Activated CD4-positive, alpha-beta memory T cell treated with anti-CD3 and anti-CD28 coated beads, Interleukin-2, amount 10 ng/mL, durations not matched to agents 7 days and 5 days (primary cell): ENCODE measurements around the gene TEX53. TPM values are rescaled to one million over a fixed set of nuclear protein-coding genes. Genes with fewer than 3 reads are reported as not detected.

Source experiments
- CTCF ChIA-PET: fragments of 350-600 bp; sonication (Branson Sonifier 250); formaldehyde crosslinking; loops from one replicate; lab custom pipeline; 2021; ENCODE audit warnings: antibody characterized with exemption, inconsistent platforms; lab: Charles Lee
- POLR2A ChIA-PET: fragments of 350-600 bp; sonication (Branson Sonifier 250); formaldehyde crosslinking; loops from one replicate; lab custom pipeline; 2021; ENCODE audit warnings: antibody characterized with exemption; lab: Charles Lee
- DNase-seq: peaks from one replicate; pipeline ENCODE4 v3.0.0-alpha.2; 2020
- H3K27ac Mint-ChIP-seq: one replicate; pipeline ENCODE4 v1.8.0; 2021; ENCODE audit warnings: mild to moderate bottlenecking, mixed read lengths
- H3K27me3 Mint-ChIP-seq: one replicate; pipeline ENCODE4 v1.8.0; 2021; ENCODE audit warnings: mixed read lengths
- H3K36me3 Mint-ChIP-seq: one replicate; pipeline ENCODE4 v1.8.0; 2021; ENCODE audit warnings: low read depth, mixed read lengths
- H3K4me1 Mint-ChIP-seq: one replicate; pipeline ENCODE4 v1.8.0; 2021; ENCODE audit warnings: mixed read lengths
- H3K4me3 Mint-ChIP-seq: one replicate; pipeline ENCODE4 v1.8.0; 2021; ENCODE audit warnings: mild to moderate bottlenecking, mixed read lengths
- H3K9me3 Mint-ChIP-seq: one replicate; pipeline ENCODE4 v1.8.0; 2021; ENCODE audit warnings: mixed read lengths
- total RNA-seq, 2 experiments: library from RNA; stranded (reverse); gene quantifications; one replicate each; pipeline ENCODE4 v1.2.3, GENCODE V29; 2021

The TEX53 gene
- total RNA-seq = not detected

DNA sequence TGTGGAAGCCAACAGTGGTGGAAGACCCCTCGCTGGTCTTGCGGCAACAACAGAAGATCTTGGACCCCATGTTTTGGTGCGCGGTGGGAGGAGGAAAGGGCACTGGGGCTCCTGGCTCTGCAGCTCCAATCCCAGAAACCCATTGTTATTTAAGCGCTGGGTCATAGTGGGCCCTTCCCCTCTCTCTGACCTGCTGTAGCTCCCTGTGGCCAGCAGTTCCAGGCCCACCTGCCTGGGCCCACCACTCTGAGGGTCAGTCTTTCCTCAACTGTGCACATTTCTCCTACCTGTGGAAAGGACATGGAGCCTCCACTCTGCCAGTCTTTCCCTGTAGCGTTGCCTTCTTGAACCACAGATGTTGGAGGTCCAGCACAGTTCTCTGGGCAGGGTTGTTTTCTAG, at the start of gene TEX53:
TSS of gene TEX53 (minus strand) at position 101 of the 400 bp plus-strand sequence. CDS start at position 70, 31 bp downstream.
- Mint-ChIP-seq H3K27ac (no peak within 1 kb of the TSS), H3K27me3 (peaks cover 4% of the 10 kb centered on the region), H3K4me1 (peaks cover 12% of the 10 kb centered on the region), H3K36me3 (no peaks in the 10 kb centered on the region), H3K9me3 (no peaks in the 10 kb centered on the region), H3K4me3 (no peak within 1 kb of the TSS)
- DNase-seq = no peak
- POLR2A ChIA-PET = no interaction called here
- CTCF ChIA-PET = interaction anchor here (1.2 to 1.6 kb wide), 2 partner anchors 252 to 357 kb away, joined by 4 read pairs; no protein-coding TSS in a partner anchor

DNA sequence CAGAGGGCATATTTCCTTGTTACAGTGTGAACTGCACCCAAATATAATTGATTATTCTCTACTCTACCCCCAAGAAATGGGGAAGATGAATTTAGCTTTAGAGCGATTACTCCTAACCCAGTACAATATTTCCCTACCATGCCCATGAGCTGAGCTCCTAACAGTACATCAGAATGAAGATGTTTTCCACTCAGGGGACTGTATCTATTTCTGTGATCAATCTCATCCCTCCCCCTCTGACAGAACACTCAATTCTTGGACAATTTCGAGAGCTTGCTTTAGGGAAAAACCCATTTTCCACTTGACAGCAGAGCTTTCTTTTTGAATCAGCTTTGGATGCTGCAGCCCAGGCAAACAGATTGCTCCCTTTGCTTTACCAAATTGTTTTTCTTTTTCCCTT, 49.1 kb upstream of the TEX53 start:
- Mint-ChIP-seq H3K4me3 (no peak overlapping the region), H3K27me3 (peaks cover 30% of the 10 kb centered on the region), H3K4me1 (peaks cover 50% of the 10 kb centered on the region), H3K9me3 (peaks cover 3% of the 10 kb centered on the region), H3K27ac (no peak overlapping the region), H3K36me3 (peaks cover 30% of the 10 kb centered on the region)
- CTCF ChIA-PET = interaction anchor here (1.0 to 6.3 kb wide), 4 partner anchors 10 to 200 kb away, joined by 4 to 51 read pairs (median 8); no protein-coding TSS in a partner anchor
- no peak for DNase-seq
- POLR2A ChIA-PET = interaction anchor here (0.8 to 6.1 kb wide), 12 partner anchors 10 to 321 kb away, joined by 3 to 115 read pairs (median 4); partner anchors contain the start of gene TNFSF8

- Mint-ChIP-seq H3K9me3 (no peaks in the 10 kb centered on the region), H3K27me3 (peaks cover 25% of the 10 kb centered on the region), H3K36me3 (peaks cover 31% of the 10 kb centered on the region), H3K27ac (no peak overlapping the region), H3K4me3 (no peak overlapping the region), H3K4me1 (peaks cover 44% of the 10 kb centered on the region)
- ChIA-PET POLR2A (interaction anchor here (1.0 to 2.5 kb wide), 2 partner anchors 9 to 11 kb away, joined by 3 to 14 read pairs; no protein-coding TSS in a partner anchor), CTCF (interaction anchor here (0.8 to 0.9 kb wide), 2 partner anchors 12 to 304 kb away, joined by 3 to 4 read pairs; no protein-coding TSS in a partner anchor)
- DNase-seq = no peak
These were observed 44.4 kb upstream of the TEX53 start for GRCh38 chr9:114701988-114702387.

DNA sequence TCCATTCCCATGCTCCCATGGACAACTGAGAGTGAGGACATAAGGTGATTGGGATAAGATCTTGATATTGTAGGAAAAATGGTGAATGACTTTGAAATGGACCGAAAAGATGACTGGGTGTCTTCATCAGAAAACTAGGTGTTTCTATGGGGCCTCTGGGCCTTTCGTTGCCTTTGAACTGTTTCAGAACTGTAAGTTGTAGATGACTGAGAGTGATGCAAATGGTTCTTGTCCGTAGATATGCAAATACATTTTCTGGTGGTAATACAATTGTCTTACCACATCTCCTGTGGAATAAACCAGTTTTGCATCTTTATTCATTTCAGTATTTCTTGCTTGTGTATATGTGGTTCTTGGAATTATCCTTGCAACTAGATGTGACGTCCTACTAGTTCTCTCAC, 40.3 kb upstream of the TEX53 start:
- DNase-seq = no peak
- ChIA-PET POLR2A (interaction anchor here (2.5 to 14.5 kb wide), 7 partner anchors 10 to 231 kb away, joined by 15 to 418 read pairs (median 51); partner anchors contain the start of genes TEX48 and TNFSF8), CTCF (interaction anchor here (1.4 to 9.4 kb wide), 5 partner anchors 10 to 211 kb away, joined by 5 to 56 read pairs (median 23); partner anchors contain the start of gene TEX48)
- Mint-ChIP-seq H3K27me3 (peaks cover 31% of the 10 kb centered on the region), H3K36me3 (peaks cover 38% of the 10 kb centered on the region), H3K4me3 (peak overlapping the region; percentile 48), H3K9me3 (no peaks in the 10 kb centered on the region), H3K27ac (peak overlapping the region; percentile 97), H3K4me1 (peaks cover 74% of the 10 kb centered on the region)

GRCh38 chr9:114696814-114697544, 39.4 kb upstream of the TEX53 start:
- Mint-ChIP-seq H3K36me3 (peaks cover 37% of the 10 kb centered on the region), H3K27me3 (peaks cover 34% of the 10 kb centered on the region), H3K4me3 (peak overlapping the region; percentile 39), H3K9me3 (no peaks in the 10 kb centered on the region), H3K27ac (peak overlapping the region; percentile 97), H3K4me1 (peaks cover 79% of the 10 kb centered on the region)
- ChIA-PET CTCF (interaction anchor here (0.7 to 9.4 kb wide), 5 partner anchors 11 to 212 kb away, joined by 4 to 56 read pairs (median 23); partner anchors contain the start of gene TEX48), POLR2A (interaction anchor here (0.6 to 14.5 kb wide), 17 partner anchors 10 to 313 kb away, joined by 3 to 418 read pairs (median 7); partner anchors contain the start of genes TEX48 and TNFSF8)
- DNase-seq = peak; percentile 85

- ChIA-PET CTCF (interaction anchor here (0.7 to 9.4 kb wide), 6 partner anchors 10 to 39 kb away, joined by 3 to 56 read pairs (median 16); partner anchors contain the start of gene TEX48), POLR2A (interaction anchor here (0.6 to 14.5 kb wide), 14 partner anchors 9 to 329 kb away, joined by 3 to 418 read pairs (median 12); partner anchors contain the start of genes TEX48 and TNFSF8)
- H3K27ac Mint-ChIP-seq = peak overlapping the region; percentile 97
- H3K4me3 Mint-ChIP-seq = no peak overlapping the region
- no peaks in the 10 kb centered on the region for H3K9me3 Mint-ChIP-seq
- H3K4me1 Mint-ChIP-seq = peaks cover 84% of the 10 kb centered on the region
- peaks cover 34% of the 10 kb centered on the region for H3K36me3 Mint-ChIP-seq
- DNase-seq = no peak
- peaks cover 31% of the 10 kb centered on the region for H3K27me3 Mint-ChIP-seq
These were observed 38.3 kb upstream of the TEX53 start for GRCh38 chr9:114695948-114696347.

- DNase-seq = peak; percentile 26
- ChIA-PET POLR2A (interaction anchor here (0.7 to 14.5 kb wide), 12 partner anchors 9 to 317 kb away, joined by 3 to 418 read pairs (median 6); partner anchors contain the start of genes TEX48 and TNFSF8), CTCF (interaction anchor here (0.7 to 9.4 kb wide), 11 partner anchors 9 to 320 kb away, joined by 3 to 56 read pairs (median 4); partner anchors contain the start of genes TEX48 and TNFSF8)
- Mint-ChIP-seq H3K27ac (peak overlapping the region; percentile 59), H3K27me3 (peaks cover 25% of the 10 kb centered on the region), H3K9me3 (no peaks in the 10 kb centered on the region), H3K4me3 (no peak overlapping the region), H3K4me1 (peaks cover 94% of the 10 kb centered on the region), H3K36me3 (peaks cover 37% of the 10 kb centered on the region)
These were observed 37.2 kb upstream of the TEX53 start for GRCh38 chr9:114694719-114695269.

- no peak overlapping the region for H3K4me3 Mint-ChIP-seq
- no peak for DNase-seq
- CTCF ChIA-PET = interaction anchor here (0.9 to 9.4 kb wide), 7 partner anchors 13 to 320 kb away, joined by 3 to 56 read pairs (median 10); partner anchors contain the start of gene TEX48
- peaks cover 94% of the 10 kb centered on the region for H3K4me1 Mint-ChIP-seq
- peaks cover 24% of the 10 kb centered on the region for H3K27me3 Mint-ChIP-seq
- peaks cover 31% of the 10 kb centered on the region for H3K36me3 Mint-ChIP-seq
- H3K9me3 Mint-ChIP-seq = no peaks in the 10 kb centered on the region
- POLR2A ChIA-PET = interaction anchor here (0.6 to 14.5 kb wide), 10 partner anchors 8 to 313 kb away, joined by 3 to 418 read pairs (median 10); partner anchors contain the start of genes TEX48 and TNFSF8
- no peak overlapping the region for H3K27ac Mint-ChIP-seq
These were observed 36.5 kb upstream of the TEX53 start for GRCh38 chr9:114694146-114694545.

GRCh38 chr9:114693248-114693855, 35.7 kb upstream of the TEX53 start:
- Mint-ChIP-seq H3K36me3 (peaks cover 33% of the 10 kb centered on the region), H3K27me3 (peaks cover 28% of the 10 kb centered on the region), H3K4me3 (no peak overlapping the region), H3K4me1 (peaks cover 95% of the 10 kb centered on the region), H3K27ac (peak overlapping the region; percentile 93), H3K9me3 (peaks cover 3% of the 10 kb centered on the region)
- DNase-seq = no peak
- ChIA-PET CTCF (interaction anchor here (2.7 to 9.4 kb wide), 3 partner anchors 12 to 25 kb away, joined by 15 to 56 read pairs (median 51); partner anchors contain the start of gene TEX48), POLR2A (interaction anchor here (0.9 to 14.5 kb wide), 6 partner anchors 8 to 236 kb away, joined by 3 to 418 read pairs (median 84); partner anchors contain the start of gene TNFSF8)

DNA sequence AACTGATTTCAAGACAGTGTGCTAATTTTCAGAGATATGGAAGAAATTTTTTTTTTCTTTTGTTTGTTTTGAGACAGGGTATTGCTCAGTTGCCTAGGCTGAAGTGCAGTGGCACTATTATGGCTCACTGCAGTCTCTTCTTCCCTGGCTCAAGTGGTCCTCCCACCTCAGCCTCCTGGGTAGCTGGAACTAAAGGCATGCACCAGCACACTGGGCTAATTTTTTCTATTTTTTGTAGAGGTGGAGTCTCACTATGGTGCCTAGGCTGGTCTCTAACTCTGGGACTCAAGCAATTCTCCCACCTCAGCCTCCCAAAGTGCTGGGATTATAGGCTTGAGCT, 34.3 kb upstream of the TEX53 start:
- Mint-ChIP-seq H3K4me3 (no peak overlapping the region), H3K4me1 (peaks cover 95% of the 10 kb centered on the region), H3K36me3 (peaks cover 36% of the 10 kb centered on the region), H3K27me3 (peaks cover 31% of the 10 kb centered on the region), H3K9me3 (peaks cover 11% of the 10 kb centered on the region), H3K27ac (peak overlapping the region; percentile 93)
- CTCF ChIA-PET = interaction anchor here (0.9 to 3.6 kb wide), 10 partner anchors 11 to 217 kb away, joined by 3 to 33 read pairs (median 6); partner anchors contain the start of gene TEX48
- DNase-seq = no peak
- POLR2A ChIA-PET = interaction anchor here (1.1 to 14.5 kb wide), 14 partner anchors 9 to 321 kb away, joined by 3 to 418 read pairs (median 12); partner anchors contain the start of genes ATP6V1G1, TEX48 and TNFSF8

DNA sequence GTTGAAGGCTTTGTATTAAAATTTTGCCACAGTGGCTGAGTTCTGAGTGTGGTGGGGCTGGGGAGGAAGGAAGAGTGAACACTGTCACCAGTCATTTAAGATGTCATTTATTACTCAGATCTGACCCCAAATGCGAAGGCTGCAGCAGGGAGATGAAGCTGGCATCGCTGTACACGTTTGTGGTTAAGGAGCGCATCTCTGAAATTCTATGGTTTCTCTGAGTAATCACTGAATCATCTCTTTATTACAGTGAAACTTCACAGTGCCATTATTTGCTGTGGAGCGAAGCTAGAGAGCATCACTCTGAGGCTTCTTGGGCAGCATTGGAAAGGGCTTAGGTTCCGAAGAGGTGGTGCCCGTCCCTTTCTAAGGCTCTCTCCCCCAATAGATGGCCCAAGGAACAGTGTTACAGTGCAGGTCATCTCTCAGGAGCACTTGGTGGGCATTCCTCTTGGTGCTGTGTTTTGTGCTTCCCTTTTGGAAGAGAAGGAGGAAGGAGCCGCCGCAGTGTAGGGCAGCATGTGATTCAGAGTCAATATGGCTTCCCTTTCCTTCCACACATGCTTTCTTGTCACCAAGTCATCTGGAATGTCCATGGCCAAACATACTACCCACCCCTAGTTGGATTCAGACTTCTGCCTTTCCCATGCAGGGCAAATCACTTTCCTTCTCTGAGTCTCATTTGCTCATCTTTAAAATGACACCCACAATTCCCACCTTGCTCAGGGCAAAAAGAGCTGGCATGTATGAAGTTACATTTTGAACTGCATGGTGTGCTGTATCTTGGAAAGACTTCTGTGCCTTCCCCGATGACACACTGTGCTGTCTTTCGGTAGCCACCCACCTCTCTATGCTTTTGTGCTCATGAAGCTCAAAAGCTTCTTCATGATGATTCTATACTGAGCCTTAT, 33.7 kb upstream of the TEX53 start:
- CTCF ChIA-PET = interaction anchor here (0.9 to 3.6 kb wide), 19 partner anchors 8 to 323 kb away, joined by 3 to 33 read pairs (median 5); partner anchors contain the start of gene TEX48
- peaks cover 13% of the 10 kb centered on the region for H3K9me3 Mint-ChIP-seq
- H3K36me3 Mint-ChIP-seq = peaks cover 43% of the 10 kb centered on the region
- DNase-seq = peak; percentile 87
- peaks cover 95% of the 10 kb centered on the region for H3K4me1 Mint-ChIP-seq
- peak overlapping the region; percentile 93 for H3K27ac Mint-ChIP-seq
- H3K4me3 Mint-ChIP-seq = peak overlapping the region; percentile 26
- POLR2A ChIA-PET = interaction anchor here (1.1 to 14.5 kb wide), 20 partner anchors 8 to 320 kb away, joined by 3 to 418 read pairs (median 6); partner anchors contain the start of genes AKNA, ATP6V1G1, TEX48 and TNFSF8
- H3K27me3 Mint-ChIP-seq = peaks cover 33% of the 10 kb centered on the region
